Progenitor cell of endocrine pancreas (in vitro differentiated cells): Measurements from ENCODE around the gene DOP1B. TPM values are rescaled to one million over a fixed set of nuclear protein-coding genes. Genes with fewer than 3 reads are reported as not detected.

Experiments used
- DNase-seq: peaks from one replicate; pipeline ENCODE4 v3.0.0; 2021; ENCODE audit warnings: low spot score; ENCODE audit not compliant: unreplicated experiment
- H3K27ac Mint-ChIP-seq: 2 replicates; pipeline ENCODE4 v1.8.0; 2021; ENCODE audit warnings: mild to moderate bottlenecking, moderate library complexity, mixed read lengths
- H3K27me3 Mint-ChIP-seq: 2 replicates; pipeline ENCODE4 v1.8.0; 2021; ENCODE audit warnings: mixed read lengths
- H3K36me3 Mint-ChIP-seq: 2 replicates; pipeline ENCODE4 v1.8.0; 2022; ENCODE audit warnings: mixed read lengths; ENCODE audit not compliant: insufficient read depth
- H3K4me1 Mint-ChIP-seq: 2 replicates; pipeline ENCODE4 v1.8.0; 2021; ENCODE audit warnings: low read depth, mixed read lengths
- H3K4me3 Mint-ChIP-seq: 2 replicates; pipeline ENCODE4 v1.8.0; 2021; ENCODE audit warnings: low read depth, mild to moderate bottlenecking, moderate library complexity, mixed read lengths
- H3K9me3 Mint-ChIP-seq: 2 replicates; pipeline ENCODE4 v1.8.0; 2021; ENCODE audit warnings: low read depth, mixed read lengths
- total RNA-seq: library from RNA; stranded (reverse); gene quantifications from 2 replicates; pipeline ENCODE4 v1.2.1, GENCODE V29; 2021
- TF ChIP-seq, protein P1 (sequence below): fragments of 200-600 bp; sonication (generic); IDR thresholded peaks from one replicate; pipeline ENCODE4 v1.5.0; 2021; ENCODE audit warnings: antibody characterized with exemption, mild to moderate bottlenecking; ENCODE audit not compliant: unreplicated experiment

DOP1B gene
- total RNA-seq, 1 donor from 2014 or later = 57.4 TPM

DNA sequence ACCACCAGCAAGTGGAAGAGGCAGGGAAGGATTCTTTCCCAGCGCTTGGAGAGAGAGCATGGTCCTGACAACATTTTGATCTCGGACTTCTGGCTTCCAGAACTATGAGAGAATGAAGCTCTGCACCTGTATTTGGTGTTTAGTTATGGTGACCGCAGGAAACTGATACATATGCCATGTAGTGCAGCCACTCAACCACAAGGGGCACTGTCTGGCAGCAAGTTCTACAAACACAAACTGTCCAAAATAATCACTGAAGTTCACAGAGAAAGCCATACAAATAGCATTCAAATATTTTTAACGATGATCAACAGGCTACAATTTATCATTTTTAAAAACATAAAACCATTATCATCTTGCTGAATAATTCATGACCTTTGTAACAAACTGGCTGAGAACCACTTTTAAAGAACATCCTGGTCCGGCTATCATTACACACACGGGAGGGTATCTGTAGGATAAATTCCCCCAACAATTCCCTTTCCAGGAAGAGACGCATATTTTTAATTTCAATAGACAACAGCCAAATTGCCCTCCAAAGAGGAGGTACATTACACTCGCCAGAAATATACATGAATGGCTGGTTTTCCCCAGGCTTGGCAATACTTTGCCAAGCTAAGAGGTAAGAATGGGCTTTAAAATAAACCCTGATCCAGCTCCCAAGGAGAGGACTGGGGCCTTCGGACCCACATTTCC, 31.0 kb upstream of the DOP1B start:
- Mint-ChIP-seq H3K9me3 (no peaks in the 10 kb centered on the region), H3K27ac (no peak overlapping the region), H3K36me3 (no peaks in the 10 kb centered on the region), H3K4me1 (peaks cover 9% of the 10 kb centered on the region), H3K27me3 (peaks cover 17% of the 10 kb centered on the region), H3K4me3 (no peak overlapping the region)
- TF ChIP-seq, protein P1, sequence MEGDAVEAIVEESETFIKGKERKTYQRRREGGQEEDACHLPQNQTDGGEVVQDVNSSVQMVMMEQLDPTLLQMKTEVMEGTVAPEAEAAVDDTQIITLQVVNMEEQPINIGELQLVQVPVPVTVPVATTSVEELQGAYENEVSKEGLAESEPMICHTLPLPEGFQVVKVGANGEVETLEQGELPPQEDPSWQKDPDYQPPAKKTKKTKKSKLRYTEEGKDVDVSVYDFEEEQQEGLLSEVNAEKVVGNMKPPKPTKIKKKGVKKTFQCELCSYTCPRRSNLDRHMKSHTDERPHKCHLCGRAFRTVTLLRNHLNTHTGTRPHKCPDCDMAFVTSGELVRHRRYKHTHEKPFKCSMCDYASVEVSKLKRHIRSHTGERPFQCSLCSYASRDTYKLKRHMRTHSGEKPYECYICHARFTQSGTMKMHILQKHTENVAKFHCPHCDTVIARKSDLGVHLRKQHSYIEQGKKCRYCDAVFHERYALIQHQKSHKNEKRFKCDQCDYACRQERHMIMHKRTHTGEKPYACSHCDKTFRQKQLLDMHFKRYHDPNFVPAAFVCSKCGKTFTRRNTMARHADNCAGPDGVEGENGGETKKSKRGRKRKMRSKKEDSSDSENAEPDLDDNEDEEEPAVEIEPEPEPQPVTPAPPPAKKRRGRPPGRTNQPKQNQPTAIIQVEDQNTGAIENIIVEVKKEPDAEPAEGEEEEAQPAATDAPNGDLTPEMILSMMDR = peak; percentile 91
- peak; percentile 25 for DNase-seq

DNA sequence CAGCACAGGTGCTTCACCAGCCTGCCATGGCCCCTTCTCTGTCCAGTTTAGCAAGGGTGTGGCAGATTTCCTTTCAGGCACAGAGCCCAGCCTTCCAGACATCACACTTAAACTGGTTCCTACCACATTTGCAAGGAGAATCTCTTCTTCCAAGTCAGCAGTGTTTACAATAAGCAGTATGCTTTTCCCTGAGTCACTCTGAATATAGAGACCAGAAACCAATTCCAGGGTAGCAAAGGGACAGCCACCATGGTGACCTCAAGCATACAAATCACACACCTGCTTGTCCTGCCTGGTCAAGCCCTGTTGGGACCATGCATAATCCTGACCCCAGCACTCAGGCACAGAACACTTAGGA, 30.4 kb upstream of the DOP1B start:
- Mint-ChIP-seq H3K27ac (no peak overlapping the region), H3K27me3 (peaks cover 22% of the 10 kb centered on the region), H3K9me3 (no peaks in the 10 kb centered on the region), H3K36me3 (no peaks in the 10 kb centered on the region), H3K4me1 (peaks cover 10% of the 10 kb centered on the region), H3K4me3 (no peak overlapping the region)
- no peak for DNase-seq
- TF ChIP-seq, protein P1 = no peak

DNA sequence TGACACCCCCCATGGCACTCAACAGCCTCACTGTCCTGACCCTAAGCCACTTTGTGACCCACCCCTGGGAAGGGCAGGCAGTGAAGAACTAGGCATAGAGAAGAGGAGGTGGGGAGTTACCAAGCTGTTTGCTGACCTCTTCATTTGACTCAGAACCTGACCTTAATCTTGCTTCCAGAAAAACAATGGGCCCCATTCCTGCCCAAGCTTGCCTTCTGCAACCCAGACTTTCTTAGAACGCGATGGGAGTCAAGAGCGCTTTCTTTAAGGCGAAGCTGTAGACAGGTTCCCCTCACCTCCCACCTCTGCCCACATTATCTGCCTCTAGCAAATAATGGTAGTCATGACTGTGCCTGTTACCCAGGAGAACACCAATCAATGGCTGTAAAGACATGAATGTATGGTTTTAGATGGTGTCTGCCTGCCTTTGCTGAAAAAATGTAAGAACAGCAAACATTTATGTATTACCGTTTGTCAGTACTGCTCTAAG, 30.0 kb upstream of the DOP1B start:
- no peaks in the 10 kb centered on the region for H3K36me3 Mint-ChIP-seq
- TF ChIP-seq, protein P1 = no peak
- no peaks in the 10 kb centered on the region for H3K9me3 Mint-ChIP-seq
- H3K27ac Mint-ChIP-seq = no peak overlapping the region
- H3K4me3 Mint-ChIP-seq = no peak overlapping the region
- H3K4me1 Mint-ChIP-seq = peaks cover 10% of the 10 kb centered on the region
- H3K27me3 Mint-ChIP-seq = peaks cover 22% of the 10 kb centered on the region
- DNase-seq = no peak

DNA sequence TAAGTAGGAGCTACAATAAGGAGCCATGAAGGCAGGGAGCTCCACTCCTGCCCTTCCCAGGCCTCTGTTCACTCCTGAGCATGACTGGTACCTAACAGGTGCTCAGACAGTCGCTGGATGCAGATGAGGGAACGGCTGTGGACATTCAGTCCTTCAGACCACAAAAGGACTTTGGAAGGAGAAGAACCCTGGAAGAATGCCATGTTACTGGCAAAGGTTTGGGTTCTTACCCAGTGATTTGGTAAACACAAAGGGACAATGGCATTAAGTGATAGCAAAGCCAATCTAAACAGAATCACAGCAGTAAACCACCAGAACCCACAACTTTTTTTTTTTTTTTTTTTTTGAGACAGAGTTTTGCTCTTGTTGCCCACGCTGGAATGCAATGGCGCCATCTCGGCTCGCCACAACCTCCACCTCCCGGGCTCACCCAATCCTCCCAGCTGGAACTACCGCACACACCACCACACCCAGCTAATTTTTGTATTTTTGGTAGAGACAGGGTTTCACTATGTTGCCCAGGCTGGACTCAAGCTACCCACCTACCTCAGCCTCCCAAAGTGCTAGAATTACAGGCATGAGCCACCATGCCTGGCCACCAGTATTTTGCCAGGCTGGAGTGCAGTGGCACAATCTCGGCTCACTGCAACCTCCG, 29.2 kb upstream of the DOP1B start:
- Mint-ChIP-seq H3K27ac (no peak overlapping the region), H3K9me3 (no peaks in the 10 kb centered on the region), H3K36me3 (no peaks in the 10 kb centered on the region), H3K4me1 (peaks cover 10% of the 10 kb centered on the region), H3K4me3 (no peak overlapping the region), H3K27me3 (peaks cover 28% of the 10 kb centered on the region)
- no peak for DNase-seq
- TF ChIP-seq, protein P1 = no peak

DNA sequence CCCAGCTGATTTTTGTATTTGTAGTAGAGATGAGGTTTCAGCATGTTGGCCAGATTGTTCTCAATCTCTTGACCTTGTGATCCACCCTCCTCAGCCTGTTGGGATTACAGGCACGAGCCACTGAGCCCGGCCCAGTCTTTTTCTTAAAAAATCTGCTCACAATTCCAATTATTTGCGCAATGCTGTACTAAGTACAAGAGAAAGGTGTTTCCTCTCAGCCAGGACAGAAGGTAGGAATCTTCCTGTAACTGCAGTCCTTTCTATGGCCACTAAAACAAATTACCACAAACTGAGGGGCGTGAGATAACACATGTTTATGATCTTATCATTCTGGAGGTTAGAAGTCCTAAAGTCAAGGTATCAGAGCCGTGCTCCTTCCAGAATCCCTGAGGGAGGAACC, 28.6 kb upstream of the DOP1B start:
- Mint-ChIP-seq H3K36me3 (no peaks in the 10 kb centered on the region), H3K27me3 (peaks cover 34% of the 10 kb centered on the region), H3K4me1 (peaks cover 10% of the 10 kb centered on the region), H3K4me3 (no peak overlapping the region), H3K27ac (no peak overlapping the region), H3K9me3 (no peaks in the 10 kb centered on the region)
- TF ChIP-seq, protein P1 = no peak
- DNase-seq = no peak
